WTC11 (cell line): ENCODE measurements around the gene NDRG3. TPM values are rescaled to one million over a fixed set of nuclear protein-coding genes. Genes with fewer than 3 reads are reported as not detected.
"Not testable (repeated sequence)": the region's sequence is repeated elsewhere in the genome, so short reads cannot be mapped to it uniquely, and the experiment has no call there.

ENCODE experiments used
- ATAC-seq: fragments of 200-7000 bp; cut with Tn5 transposase; 2 replicates; pipeline ENCODE4 v1.10.0; 2021; ENCODE audit warnings: mild to moderate bottlenecking, moderate library complexity
- CTCF ChIA-PET: fragments of 300-600 bp; sonication (Branson Sonifier 250); formaldehyde crosslinking; loops from one replicate; lab custom pipeline; 2021; ENCODE audit warnings: antibody characterized with exemption; lab: Charles Lee
- POLR2A ChIA-PET: fragments of 350-600 bp; sonication (Branson Sonifier 250); formaldehyde crosslinking; loops from one replicate; lab custom pipeline; 2021; ENCODE audit warnings: antibody characterized with exemption; lab: Charles Lee
- DNase-seq: peaks from one replicate; pipeline ENCODE4 v3.0.0; 2021; ENCODE audit warnings: low spot score
- H3K27ac Mint-ChIP-seq: 2 replicates; pipeline ENCODE4 v1.8.0; 2021; ENCODE audit warnings: mixed read lengths
- H3K27me3 Mint-ChIP-seq: 2 replicates; pipeline ENCODE4 v1.8.0; 2021; ENCODE audit warnings: low read depth, mild to moderate bottlenecking, moderate library complexity, mixed read lengths
- H3K36me3 Mint-ChIP-seq: 2 replicates; pipeline ENCODE4 v1.8.0; 2021; ENCODE audit warnings: mixed read lengths
- H3K4me1 Mint-ChIP-seq: 2 replicates; pipeline ENCODE4 v1.8.0; 2022; ENCODE audit warnings: mixed read lengths
- H3K4me3 Mint-ChIP-seq: 2 replicates; pipeline ENCODE4 v1.8.0; 2021; ENCODE audit warnings: mild to moderate bottlenecking, moderate library complexity, mixed read lengths
- H3K9me3 Mint-ChIP-seq: 2 replicates; pipeline ENCODE4 v1.8.0; 2021; ENCODE audit warnings: mixed read lengths
- AR ChIP-seq: fragments of 250-450 bp; sonication (Bioruptor Pico); IDR thresholded peaks from 2 replicates; pipeline ENCODE4 v1.9.0; 2021; ENCODE audit warnings: mild to moderate bottlenecking
- ATF3 ChIP-seq: sonication (generic); formaldehyde crosslinking; conservative IDR thresholded peaks from 2 replicates; pipeline ENCODE4 v1.8.1; 2022; ENCODE audit warnings: mild to moderate bottlenecking, missing genetic modification reagents
- E2F1 ChIP-seq: sonication (generic); formaldehyde crosslinking; IDR thresholded peaks from 2 replicates; pipeline ENCODE4 v1.8.0; 2022; ENCODE audit warnings: mild to moderate bottlenecking, missing genetic modification reagents
- GABPB1 ChIP-seq: sonication (generic); formaldehyde crosslinking; IDR thresholded peaks from 2 replicates; pipeline ENCODE4 v1.8.1; 2023; ENCODE audit warnings: mild to moderate bottlenecking, missing genetic modification reagents
- HMGA2 ChIP-seq: fragments of 250-450 bp; sonication (Bioruptor Pico); IDR thresholded peaks from 2 replicates; pipeline ENCODE4 v1.4.0; 2021; ENCODE audit warnings: mild to moderate bottlenecking, moderate library complexity
- KAT7 ChIP-seq: sonication (generic); formaldehyde crosslinking; IDR thresholded peaks from 2 replicates; pipeline ENCODE4 v1.8.1; 2023; ENCODE audit warnings: missing genetic modification reagents, mild to moderate bottlenecking, borderline replicate concordance
- MXD4 ChIP-seq: fragments of 250-450 bp; sonication (Bioruptor Pico); IDR thresholded peaks from 2 replicates; pipeline ENCODE4 v1.8.0; 2021; ENCODE audit warnings: mild to moderate bottlenecking, moderate library complexity, borderline replicate concordance
- NFE2L1 ChIP-seq: sonication (generic); formaldehyde crosslinking; IDR thresholded peaks from 2 replicates; pipeline ENCODE4 v1.8.1; 2023; ENCODE audit warnings: missing genetic modification reagents
- NR1H2 ChIP-seq: sonication (generic); formaldehyde crosslinking; IDR thresholded peaks from 2 replicates; pipeline ENCODE4 v1.9.0; 2021; ENCODE audit warnings: mild to moderate bottlenecking, moderate library complexity, missing genetic modification reagents
- RORB ChIP-seq: fragments of 250-450 bp; sonication (Bioruptor Pico); IDR thresholded peaks from 2 replicates; pipeline ENCODE4 v1.9.0; 2021; ENCODE audit warnings: mild to moderate bottlenecking
- SMAD3 ChIP-seq: sonication (generic); formaldehyde crosslinking; IDR thresholded peaks from 2 replicates; pipeline ENCODE4 v1.8.0; 2022; ENCODE audit warnings: missing genetic modification reagents, mild to moderate bottlenecking, borderline replicate concordance
- SMAD4 ChIP-seq: sonication (generic); formaldehyde crosslinking; IDR thresholded peaks from 2 replicates; pipeline ENCODE4 v1.8.0; 2022; ENCODE audit warnings: mild to moderate bottlenecking, missing genetic modification reagents
- TEAD4 ChIP-seq: sonication (generic); formaldehyde crosslinking; IDR thresholded peaks from 2 replicates; pipeline ENCODE4 v1.8.0; 2022; ENCODE audit warnings: mild to moderate bottlenecking, missing genetic modification reagents
- USF2 ChIP-seq: sonication (generic); formaldehyde crosslinking; IDR thresholded peaks from 2 replicates; pipeline ENCODE4 v1.8.1; 2023; ENCODE audit warnings: mild to moderate bottlenecking, missing genetic modification reagents, moderate library complexity
- ZNF121 ChIP-seq: sonication (generic); formaldehyde crosslinking; IDR thresholded peaks from 2 replicates; pipeline ENCODE4 v1.8.0; 2023; ENCODE audit warnings: missing genetic modification reagents
- ZNF232 ChIP-seq: sonication (generic); formaldehyde crosslinking; IDR thresholded peaks from 2 replicates; pipeline ENCODE4 v1.8.0; 2022; ENCODE audit warnings: mild to moderate bottlenecking, missing genetic modification reagents
- ZNF317 ChIP-seq: sonication (generic); formaldehyde crosslinking; IDR thresholded peaks from 2 replicates; pipeline ENCODE4 v1.8.1; 2023; ENCODE audit warnings: low read depth, mild to moderate bottlenecking, moderate library complexity, missing genetic modification reagents, borderline replicate concordance
- ZNF512 ChIP-seq: sonication (generic); formaldehyde crosslinking; IDR thresholded peaks from 2 replicates; pipeline ENCODE4 v1.8.1; 2022; ENCODE audit warnings: missing genetic modification reagents, borderline replicate concordance
- ZNF532 ChIP-seq: fragments of 250-450 bp; sonication (Bioruptor Pico); IDR thresholded peaks from 2 replicates; pipeline ENCODE4 v1.9.0; 2021; ENCODE audit warnings: mild to moderate bottlenecking, borderline replicate concordance
- total RNA-seq: library from RNA; stranded (reverse); gene quantifications from 3 replicates; pipeline ENCODE4 v1.2.3, GENCODE V29; 2021

The NDRG3 gene
- total RNA-seq, 1 experiment from 2014 or later = 27.0 TPM

- TF ChIP-seq ZNF317 (CRISPR knock-in tag) = peak; percentile 37; the same call in 1 of the 2 replicates
- no peak for TF ChIP-seq NR1H2
Observed at GRCh38 chr20:36676701-36677421, 69.0 kb downstream of the NDRG3 start (continued).

- DNase-seq, ATAC-seq, CTCF ChIA-PET, H3K27me3 Mint-ChIP-seq, H3K4me1 Mint-ChIP-seq, H3K27ac Mint-ChIP-seq, H3K9me3 Mint-ChIP-seq: not testable (repeated sequence)
- H3K36me3 Mint-ChIP-seq = peaks cover 12% of the 10 kb centered on the region
- peak; percentile 76; the same call in 1 of the 2 replicates for TF ChIP-seq ZNF121 (CRISPR knock-in tag)
- H3K4me3 Mint-ChIP-seq = peak overlapping the region; percentile 22; the same call in 1 of the 2 replicates
- POLR2A ChIA-PET = interaction anchor here (1.1 to 1.2 kb wide), 2 partner anchors 42 to 104 kb away, joined by 3 read pairs; no protein-coding TSS in a partner anchor
Observed at GRCh38 chr20:36675545-36675944, 70.3 kb downstream of the NDRG3 start.

GRCh38 chr20:36672991-36673390 lies 72.9 kb downstream of the NDRG3 start:
- no peak for ATAC-seq
- peaks cover 9% of the 10 kb centered on the region; the same call in 1 of the 2 replicates for H3K36me3 Mint-ChIP-seq
- H3K4me3 Mint-ChIP-seq = no peak overlapping the region
- H3K27ac Mint-ChIP-seq = no peak overlapping the region
- peaks cover 8% of the 10 kb centered on the region for H3K4me1 Mint-ChIP-seq
- H3K9me3 Mint-ChIP-seq = no peaks in the 10 kb centered on the region
- no peak for DNase-seq
- no peaks in the 10 kb centered on the region for H3K27me3 Mint-ChIP-seq
- TF ChIP-seq AR (CRISPR knock-in tag) = no peak
- TF ChIP-seq ZNF512 = no peak
- TF ChIP-seq USF2 = no peak
- TF ChIP-seq SMAD4 = no peak
- TF ChIP-seq TEAD4 (CRISPR knock-in tag) = no peak
- no peak for TF ChIP-seq MXD4
- TF ChIP-seq GABPB1 (CRISPR knock-in tag) = no peak
- no peak for TF ChIP-seq NR1H2
- no peak for TF ChIP-seq ZNF232 (CRISPR knock-in tag)
- no peak for TF ChIP-seq ATF3 (CRISPR knock-in tag)
- no peak for TF ChIP-seq RORB (CRISPR knock-in tag)
- CTCF ChIA-PET = no interaction called here
- POLR2A ChIA-PET = no interaction called here

- ChIA-PET CTCF (no interaction called here), POLR2A (no interaction called here)
- DNase-seq (no peak), ATAC-seq (no peak)
- H3K27ac Mint-ChIP-seq = no peak overlapping the region
- peaks cover 7% of the 10 kb centered on the region; the same call in 1 of the 2 replicates for H3K36me3 Mint-ChIP-seq
- H3K4me1 Mint-ChIP-seq = no peaks in the 10 kb centered on the region
- no peaks in the 10 kb centered on the region for H3K27me3 Mint-ChIP-seq
- no peak overlapping the region for H3K4me3 Mint-ChIP-seq
- H3K9me3 Mint-ChIP-seq = no peaks in the 10 kb centered on the region
- TF ChIP-seq HMGA2 (CRISPR knock-in tag) (no peak), NFE2L1 (no peak), E2F1 (CRISPR knock-in tag) (no peak), ZNF532 (no peak), KAT7 (CRISPR knock-in tag) (no peak), SMAD3 (CRISPR knock-in tag) (no peak)
Observed at GRCh38 chr20:36670665-36671357, 75.1 kb downstream of the NDRG3 start.
